Mucosa of stomach (tissue), 1 donor: Measurements from ENCODE around the gene ANKRD34A.

ENCODE experiments used
- H3K27me3 ChIP-seq: one replicate; pipeline ENCODE4 v1.7.0; 2013; ENCODE audit warnings: mild to moderate bottlenecking, low read length; ENCODE audit not compliant: control insufficient read depth, insufficient read depth
- H3K36me3 ChIP-seq: one replicate; pipeline ENCODE4 v1.7.0; 2013; ENCODE audit warnings: low read length; ENCODE audit not compliant: control insufficient read depth, insufficient read depth
- H3K4me1 ChIP-seq: one replicate; pipeline ENCODE4 v1.7.0; 2013; ENCODE audit warnings: mild to moderate bottlenecking, low read length; ENCODE audit not compliant: control insufficient read depth, insufficient read depth
- H3K4me3 ChIP-seq: one replicate; pipeline ENCODE4 v1.7.0; 2013; ENCODE audit warnings: low read length
- H3K9ac ChIP-seq: one replicate; pipeline ENCODE4 v1.7.0; 2013; ENCODE audit warnings: mild to moderate bottlenecking, low read length, moderate library complexity
- H3K9me3 ChIP-seq: one replicate; pipeline ENCODE4 v1.7.0; 2013; ENCODE audit warnings: mild to moderate bottlenecking, low read length, moderate library complexity; ENCODE audit not compliant: control insufficient read depth
- donor health status: Pancreatic carcinoma.

Gene ANKRD34A

GRCh38 chr1:145964328-145965118, at the start of gene ANKRD34A, which contains the start of gene POLR3GL:
TSS of gene ANKRD34A (minus strand) at chr1:145964575. CDS start at chr1:145961759, 2,816 bp downstream.
TSS of gene POLR3GL (plus strand) at chr1:145964690. CDS start at chr1:145974866, 10,176 bp downstream.
- H3K9ac ChIP-seq: peak within 1 kb of the TSS; percentile 76

DNA sequence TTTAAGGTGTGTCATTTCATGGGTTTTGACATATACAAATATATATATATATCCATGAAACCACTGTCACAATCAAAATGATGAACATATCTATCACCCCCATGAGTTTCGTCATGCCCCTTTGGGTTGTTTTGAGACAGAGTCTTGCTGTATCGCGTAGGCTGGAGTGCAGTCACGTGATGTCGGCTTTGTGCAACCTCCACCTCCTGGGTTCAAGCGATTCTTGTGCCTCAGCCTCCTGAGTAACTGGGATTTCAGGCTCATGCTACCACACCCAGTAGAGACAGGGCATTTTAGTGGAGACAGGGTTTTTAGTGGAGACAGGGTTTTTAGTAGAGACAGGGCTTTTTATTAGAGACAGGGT, 49.2 kb upstream of the ANKRD34A start:
- no peak overlapping the region for H3K9ac ChIP-seq

More at GRCh38 chr1:145964328-145965118, at the start of gene ANKRD34A, which contains the start of gene POLR3GL:
- H3K4me3 ChIP-seq: peak within 1 kb of the TSS; percentile 15
- peaks cover 28% of the 10 kb centered on the region for H3K27me3 ChIP-seq
- no peaks in the 10 kb centered on the region for H3K36me3 ChIP-seq
- H3K9me3 ChIP-seq: no peaks in the 10 kb centered on the region
- peaks cover 41% of the 10 kb centered on the region for H3K4me1 ChIP-seq

DNA sequence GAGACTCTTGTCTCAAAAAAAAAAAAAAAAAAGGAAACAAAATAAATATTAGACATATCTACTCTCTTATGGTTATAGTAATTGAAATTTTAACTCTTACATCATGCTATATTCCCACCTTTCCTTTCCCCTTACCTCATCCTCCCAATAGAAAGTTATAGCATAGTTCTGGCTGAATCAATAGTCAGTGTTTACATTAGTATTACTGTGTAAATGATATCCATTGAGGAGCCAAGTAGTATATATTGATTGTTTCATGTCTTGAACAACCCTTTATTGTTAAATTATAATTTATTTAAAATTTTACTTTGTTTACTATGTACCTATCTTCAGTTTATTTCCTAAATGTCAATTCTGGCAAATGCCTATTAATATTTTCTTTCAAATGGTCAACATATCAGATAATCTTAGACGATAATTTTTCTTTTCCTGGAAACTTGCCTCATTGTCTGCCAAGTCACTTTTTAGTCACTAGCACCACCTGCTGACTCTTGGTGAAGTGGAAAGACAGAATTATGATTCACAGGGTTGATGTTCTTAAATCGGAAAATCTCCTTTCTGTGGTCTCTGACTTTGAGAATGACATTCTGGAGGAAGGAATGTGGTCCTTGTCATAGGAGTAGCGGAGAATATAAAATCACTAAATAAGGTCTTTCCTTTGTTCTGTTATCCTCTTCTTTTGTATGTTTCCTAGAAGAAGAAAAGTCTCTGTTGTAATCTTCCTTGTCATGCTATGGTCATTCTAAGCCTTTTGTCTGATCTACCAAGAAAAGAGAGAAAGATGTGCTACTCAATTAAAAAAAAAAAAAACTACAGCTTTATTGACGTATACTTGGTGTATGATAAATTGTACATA, 48.6 kb upstream of the ANKRD34A start:
- Histone ChIP-seq H3K4me3 (no peak overlapping the region), H3K9me3 (no peaks in the 10 kb centered on the region), H3K4me1 (peaks cover 17% of the 10 kb centered on the region), H3K27me3 (peaks cover 2% of the 10 kb centered on the region), H3K9ac (no peak overlapping the region), H3K36me3 (no peaks in the 10 kb centered on the region)

More for the DNA sequence above, 49.2 kb upstream of the ANKRD34A start:
- peaks cover 8% of the 10 kb centered on the region for H3K27me3 ChIP-seq
- H3K9me3 ChIP-seq: no peaks in the 10 kb centered on the region
- peaks cover 17% of the 10 kb centered on the region for H3K4me1 ChIP-seq
- H3K4me3 ChIP-seq: no peak overlapping the region
- no peaks in the 10 kb centered on the region for H3K36me3 ChIP-seq

DNA sequence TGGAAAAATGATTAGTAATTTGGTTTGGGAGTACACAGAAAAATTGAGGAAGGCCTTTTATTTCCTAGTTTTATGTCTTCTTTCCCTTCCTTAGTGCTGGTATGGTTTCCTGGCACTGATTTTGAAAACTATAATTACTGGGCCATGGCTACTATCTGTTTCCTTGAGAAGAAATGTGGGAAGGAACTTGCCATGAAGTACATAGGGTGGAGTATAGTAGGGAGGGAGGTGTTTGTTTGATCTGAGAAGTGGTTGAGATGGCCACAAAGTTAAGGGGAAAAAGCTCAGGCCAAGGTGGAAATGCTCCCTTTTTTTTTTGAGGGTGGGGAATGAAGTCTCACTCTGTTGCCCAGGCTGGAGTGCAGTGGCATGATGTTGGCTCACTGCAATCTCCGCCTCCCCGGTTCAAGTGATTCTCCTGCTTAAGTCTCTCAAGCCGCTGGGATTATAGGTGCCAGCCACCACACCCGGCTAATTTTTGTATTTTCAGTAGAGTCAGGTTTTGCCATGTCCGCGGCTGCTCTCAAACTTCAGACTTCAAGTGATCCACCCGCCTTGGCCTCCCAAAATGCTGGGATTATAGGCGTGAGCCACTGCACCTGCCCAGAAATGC, 45.9 kb upstream of the ANKRD34A start:
- Histone ChIP-seq H3K36me3 (no peaks in the 10 kb centered on the region), H3K9ac (no peak overlapping the region), H3K4me3 (no peak overlapping the region), H3K27me3 (no peaks in the 10 kb centered on the region), H3K9me3 (no peaks in the 10 kb centered on the region), H3K4me1 (peaks cover 20% of the 10 kb centered on the region)

DNA sequence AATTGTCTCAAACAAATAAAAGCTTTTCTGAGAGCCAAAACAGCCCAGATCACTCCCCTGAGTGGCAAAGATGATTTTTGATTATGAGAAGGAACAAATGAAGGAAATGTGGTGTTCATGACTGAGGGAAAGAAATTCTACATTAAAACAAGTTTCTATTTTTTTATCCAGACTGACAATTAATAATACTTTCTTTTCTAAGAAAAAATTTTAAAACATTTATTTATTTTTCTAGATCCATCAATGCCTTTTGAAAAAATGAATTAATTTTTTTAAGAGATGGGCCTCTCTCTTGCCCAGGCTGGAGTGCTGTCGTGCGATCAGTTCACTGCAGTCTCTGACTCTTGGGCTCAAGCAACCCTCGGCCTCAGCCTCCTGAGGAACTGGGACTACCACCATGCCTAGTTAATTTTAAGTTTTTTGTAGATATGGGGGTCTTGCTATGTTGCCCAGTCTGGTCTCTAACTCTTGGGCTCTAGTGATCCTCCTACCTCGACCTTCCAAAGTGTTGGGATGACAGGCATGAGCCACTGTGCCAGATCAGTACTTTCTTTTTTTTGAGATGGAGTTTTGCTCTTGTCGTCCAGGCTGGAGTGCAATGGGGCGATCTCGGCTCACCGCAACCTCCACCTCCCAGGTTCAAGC, 43.2 kb upstream of the ANKRD34A start:
- Histone ChIP-seq H3K9ac (peak overlapping the region; percentile 44), H3K4me1 (peaks cover 18% of the 10 kb centered on the region), H3K4me3 (no peak overlapping the region), H3K27me3 (no peaks in the 10 kb centered on the region), H3K9me3 (no peaks in the 10 kb centered on the region), H3K36me3 (no peaks in the 10 kb centered on the region)

DNA sequence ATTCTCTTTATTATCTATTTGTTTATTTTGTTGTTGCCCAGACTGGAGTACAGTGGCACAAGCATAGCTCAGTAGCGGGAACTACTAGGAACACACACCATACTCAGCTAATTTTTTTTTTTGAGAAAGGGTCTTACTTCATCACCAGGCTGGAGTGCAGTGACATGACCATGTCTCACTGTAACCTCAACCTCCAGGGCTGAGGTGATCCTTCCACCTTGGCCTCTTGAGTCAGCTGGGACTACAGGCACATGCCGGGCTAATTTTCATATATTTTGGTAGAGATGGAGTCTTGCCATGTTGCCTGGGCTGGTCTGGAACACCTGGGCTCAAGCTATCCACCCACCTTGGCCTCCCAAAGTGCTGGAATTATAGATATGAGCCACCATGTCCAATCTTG, 37.3 kb upstream of the ANKRD34A start:
- H3K4me1 ChIP-seq: peaks cover 26% of the 10 kb centered on the region

GRCh38 chr1:145999321-146000024, 35.1 kb upstream of the ANKRD34A start:
- no peaks in the 10 kb centered on the region for H3K27me3 ChIP-seq
- peaks cover 26% of the 10 kb centered on the region for H3K4me1 ChIP-seq
- no peaks in the 10 kb centered on the region for H3K9me3 ChIP-seq
- peak overlapping the region; percentile 56 for H3K9ac ChIP-seq
- peaks cover 9% of the 10 kb centered on the region for H3K36me3 ChIP-seq
- no peak overlapping the region for H3K4me3 ChIP-seq

More for the DNA sequence above, 37.3 kb upstream of the ANKRD34A start:
- no peaks in the 10 kb centered on the region for H3K36me3 ChIP-seq
- no peak overlapping the region for H3K4me3 ChIP-seq
- H3K9me3 ChIP-seq: no peaks in the 10 kb centered on the region
- H3K9ac ChIP-seq: no peak overlapping the region
- no peaks in the 10 kb centered on the region for H3K27me3 ChIP-seq

DNA sequence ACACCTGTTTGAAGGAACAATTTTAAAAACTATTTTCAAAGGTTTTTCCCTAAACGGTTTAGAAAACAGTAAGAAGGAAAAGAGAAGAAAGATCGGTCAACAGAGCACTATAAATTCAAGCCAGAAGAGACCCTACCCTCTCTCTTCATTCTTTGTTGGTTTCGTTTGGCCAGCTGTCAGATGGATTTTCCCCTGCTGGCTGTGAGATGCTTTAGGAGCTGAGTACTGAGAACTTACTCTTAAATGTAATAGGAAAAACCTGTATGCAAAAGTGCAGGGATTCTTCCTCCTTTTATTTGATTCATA, 33.3 kb upstream of the ANKRD34A start:
- Histone ChIP-seq H3K9ac (peak overlapping the region; percentile 83), H3K4me1 (peaks cover 36% of the 10 kb centered on the region)

GRCh38 chr1:145997016-145997717, 32.8 kb upstream of the ANKRD34A start:
- Histone ChIP-seq H3K9ac (peak overlapping the region; percentile 83), H3K27me3 (no peaks in the 10 kb centered on the region), H3K9me3 (no peaks in the 10 kb centered on the region), H3K36me3 (peaks cover 20% of the 10 kb centered on the region), H3K4me3 (peak overlapping the region; percentile 61), H3K4me1 (peaks cover 39% of the 10 kb centered on the region)

More for the DNA sequence above, 33.3 kb upstream of the ANKRD34A start:
- Histone ChIP-seq H3K9me3 (no peaks in the 10 kb centered on the region), H3K27me3 (no peaks in the 10 kb centered on the region), H3K4me3 (peak overlapping the region; percentile 2), H3K36me3 (peaks cover 20% of the 10 kb centered on the region)

DNA sequence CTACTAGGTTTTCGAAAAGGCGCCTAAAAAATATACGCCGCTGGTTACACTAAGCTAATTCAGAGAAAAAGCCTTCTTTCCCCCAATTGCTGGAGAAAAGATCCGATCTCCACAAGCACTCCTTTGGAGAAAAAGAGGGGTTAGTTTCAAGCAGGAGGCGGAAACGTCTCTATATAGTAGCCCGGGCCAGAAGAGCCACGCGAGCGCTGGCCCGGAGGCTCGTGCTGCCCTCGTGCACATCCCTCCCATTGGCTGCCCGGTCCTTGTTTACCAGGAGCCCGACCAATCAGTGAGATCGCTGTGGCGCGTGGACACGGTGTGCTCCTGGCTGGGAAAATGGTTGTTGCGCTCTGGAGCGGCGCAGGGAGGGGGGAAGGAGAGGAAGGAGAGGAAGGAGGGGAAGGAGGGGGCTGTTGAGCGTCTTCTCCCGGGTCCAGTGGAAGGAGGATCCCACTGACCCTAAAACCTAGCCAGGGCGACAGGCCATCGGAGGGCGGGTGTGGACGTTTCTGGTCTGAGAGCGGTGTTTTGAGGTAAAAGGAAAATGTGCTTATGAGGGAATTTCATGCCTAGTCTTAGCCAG, 32.1 kb upstream of the ANKRD34A start, which contains the start of gene TXNIP:
Gene TXNIP, minus strand, starts transcription at position 147 of the 583 bp plus-strand sequence. CDS start 313 bp downstream, outside the sequence.
- Histone ChIP-seq H3K27me3 (no peaks in the 10 kb centered on the region), H3K9me3 (no peaks in the 10 kb centered on the region), H3K9ac (peak within 1 kb of the TSS; percentile 83), H3K4me3 (peak within 1 kb of the TSS; percentile 61), H3K36me3 (peaks cover 20% of the 10 kb centered on the region), H3K4me1 (peaks cover 39% of the 10 kb centered on the region)
